Duodenal mucosa (tissue), 2 donors: ENCODE results near the gene SLC7A10.

Source experiments
- H3K27ac ChIP-seq: one replicate; pipeline ENCODE4 v1.7.0; 2013; ENCODE audit warnings: low read depth, low read length
- H3K27me3 ChIP-seq, 2 donors: one replicate each; pipeline ENCODE4 v1.7.0; 2013; ENCODE audit warnings: low read length in 2 of 2, control low read depth in 1 of 2; ENCODE audit not compliant: insufficient read depth in 2 of 2, control insufficient read depth in 1 of 2
- H3K36me3 ChIP-seq, 2 donors: one replicate each; pipeline ENCODE4 v1.7.0; 2013; ENCODE audit warnings: low read length in 2 of 2, control low read depth in 1 of 2; ENCODE audit not compliant: insufficient read depth in 2 of 2, control insufficient read depth in 1 of 2
- H3K4me1 ChIP-seq, 2 donors: one replicate each; pipeline ENCODE4 v1.7.0; 2013; ENCODE audit warnings: low read length in 2 of 2, control low read depth in 1 of 2; ENCODE audit not compliant: insufficient read depth in 2 of 2, control insufficient read depth in 1 of 2
- H3K4me3 ChIP-seq, 2 donors: one replicate each; pipeline ENCODE4 v1.7.0; 2013; ENCODE audit warnings: low read length in 2 of 2, low read depth in 1 of 2
- H3K9ac ChIP-seq, 2 donors: one replicate each; pipeline ENCODE4 v1.7.0; 2013; ENCODE audit warnings: low read length in 2 of 2, low read depth in 1 of 2
- H3K9me3 ChIP-seq, 2 donors: one replicate each; pipeline ENCODE4 v1.7.0; 2013; ENCODE audit warnings: low read length in 2 of 2, control low read depth in 1 of 2; ENCODE audit not compliant: control insufficient read depth in 1 of 2

The SLC7A10 gene

GRCh38 chr19:33238481-33239149 lies 13.0 kb upstream of the SLC7A10 start:
- Histone ChIP-seq H3K27ac (no peak overlapping the region), H3K4me3 (no peak overlapping the region), H3K27me3 (peaks cover 0 to 3% of the 10 kb centered on the region in 2 donors), H3K9me3 (no peaks in the 10 kb centered on the region), H3K9ac (no peak overlapping the region), H3K36me3 (no peaks in the 10 kb centered on the region), H3K4me1 (peaks cover 7 to 15% of the 10 kb centered on the region in 2 donors)

- Histone ChIP-seq H3K27me3 (peaks cover 0 to 8% of the 10 kb centered on the region in 2 donors), H3K36me3 (no peaks in the 10 kb centered on the region), H3K9me3 (no peaks in the 10 kb centered on the region), H3K4me3 (no peak overlapping the region), H3K9ac (no peak overlapping the region), H3K27ac (no peak overlapping the region), H3K4me1 (peaks cover 7 to 15% of the 10 kb centered on the region in 2 donors)
Measured at GRCh38 chr19:33236696-33237390, 11.2 kb upstream of the SLC7A10 start.

- peaks cover 4 to 13% of the 10 kb centered on the region in 2 donors for H3K4me1 ChIP-seq
- no peaks in the 10 kb centered on the region for H3K36me3 ChIP-seq
- H3K9me3 ChIP-seq = no peaks in the 10 kb centered on the region
- no peak overlapping the region for H3K27ac ChIP-seq
- H3K4me3 ChIP-seq = no peak overlapping the region
- H3K27me3 ChIP-seq = peaks cover 0 to 8% of the 10 kb centered on the region in 2 donors
- H3K9ac ChIP-seq = no peak overlapping the region
Measured at GRCh38 chr19:33235996-33236350, 10.3 kb upstream of the SLC7A10 start.

GRCh38 chr19:33235269-33235995 lies 9.8 kb upstream of the SLC7A10 start:
- Histone ChIP-seq H3K9ac (no peak overlapping the region), H3K36me3 (no peaks in the 10 kb centered on the region), H3K9me3 (no peaks in the 10 kb centered on the region), H3K4me3 (peak overlapping the region; percentile 41 to 63), H3K4me1 (peaks cover 0 to 8% of the 10 kb centered on the region in 2 donors), H3K27me3 (peaks cover 0 to 8% of the 10 kb centered on the region in 2 donors), H3K27ac (no peak overlapping the region)

- Histone ChIP-seq H3K36me3 (no peaks in the 10 kb centered on the region), H3K9me3 (no peaks in the 10 kb centered on the region), H3K27me3 (peaks cover 0 to 10% of the 10 kb centered on the region in 2 donors), H3K4me1 (peaks cover 0 to 8% of the 10 kb centered on the region in 2 donors), H3K9ac (no peak overlapping the region), H3K4me3 (no peak overlapping the region), H3K27ac (no peak overlapping the region)
Measured at GRCh38 chr19:33234736-33235135, 9.1 kb upstream of the SLC7A10 start.

DNA sequence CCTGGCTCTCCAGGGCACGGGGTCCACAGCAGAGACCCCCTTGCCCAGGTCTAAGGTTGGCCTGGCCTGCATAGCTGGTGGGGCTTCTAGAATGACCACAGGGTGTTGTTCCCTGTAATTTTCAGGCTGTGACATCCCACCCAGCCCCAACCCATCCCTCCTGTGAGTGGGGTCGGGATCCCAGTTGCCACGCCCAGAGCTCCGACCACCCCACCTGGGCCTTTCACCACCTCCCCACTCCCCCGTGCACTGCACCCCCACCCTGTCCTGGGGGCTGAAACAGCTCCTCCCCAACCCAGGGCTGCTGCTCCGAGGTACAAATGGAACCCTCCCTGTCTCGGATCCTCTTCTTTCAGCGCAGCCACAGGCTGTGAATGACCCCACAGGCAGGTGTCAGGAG lies 8.4 kb upstream of the SLC7A10 start:
- Histone ChIP-seq H3K4me1 (peaks cover 0 to 8% of the 10 kb centered on the region in 2 donors), H3K4me3 (no peak overlapping the region), H3K27ac (no peak overlapping the region), H3K36me3 (no peaks in the 10 kb centered on the region), H3K9me3 (no peaks in the 10 kb centered on the region), H3K27me3 (peaks cover 0 to 14% of the 10 kb centered on the region in 2 donors), H3K9ac (no peak overlapping the region)

DNA sequence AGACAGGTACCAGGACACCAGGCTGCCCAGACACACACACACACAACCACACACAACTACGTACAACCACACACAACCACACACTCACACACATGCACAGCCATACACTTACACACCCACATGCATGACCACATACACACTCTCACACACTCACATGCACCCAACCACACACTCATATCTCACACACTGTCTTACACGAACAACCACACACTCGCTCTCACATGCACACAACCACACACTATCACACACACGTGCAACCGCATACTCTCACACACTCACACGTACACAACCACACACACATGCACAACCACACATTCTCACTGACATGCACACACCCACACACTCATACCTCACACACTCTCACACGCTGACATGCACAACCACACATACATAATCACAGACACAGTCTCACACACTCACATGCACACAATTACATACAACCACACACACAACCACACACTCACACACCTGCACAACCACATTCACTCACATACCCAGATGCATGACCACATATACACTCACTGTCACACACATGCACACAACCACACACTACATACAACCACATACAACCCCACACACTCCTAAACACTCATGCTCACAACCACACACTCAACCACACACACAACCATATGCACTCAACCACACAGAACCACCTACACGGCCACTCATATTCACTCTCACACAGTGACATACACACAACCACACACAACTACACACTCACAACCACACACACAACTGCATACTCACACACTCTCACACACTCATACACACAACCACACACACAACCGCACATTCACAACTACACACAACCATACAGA lies 7.6 kb upstream of the SLC7A10 start:
- Histone ChIP-seq H3K36me3 (no peaks in the 10 kb centered on the region), H3K9ac (no peak overlapping the region), H3K4me1 (peaks cover 0 to 8% of the 10 kb centered on the region in 2 donors), H3K4me3 (no peak overlapping the region), H3K9me3 (peaks cover 0 to 7% of the 10 kb centered on the region in 2 donors), H3K27ac (no peak overlapping the region), H3K27me3 (peaks cover 6 to 14% of the 10 kb centered on the region in 2 donors)

DNA sequence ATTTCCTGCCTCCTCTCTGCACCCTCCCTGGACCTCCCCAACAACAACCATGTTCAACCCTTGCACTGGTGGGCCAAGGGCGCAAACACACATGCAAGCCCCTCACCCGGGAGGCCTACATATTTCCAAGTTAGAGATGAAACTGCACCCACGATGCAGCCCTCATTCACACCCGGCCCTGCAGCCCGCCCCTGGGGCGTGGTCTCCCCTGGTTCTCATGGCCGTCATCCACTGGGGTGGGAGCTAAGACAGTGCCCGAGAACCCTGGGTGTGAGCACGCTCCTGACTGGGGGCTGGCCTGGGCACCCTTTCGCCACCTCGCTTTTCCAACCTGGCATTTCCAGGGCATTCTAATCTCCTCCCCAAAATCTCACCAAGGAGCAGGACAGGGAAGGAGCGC lies 7.0 kb upstream of the SLC7A10 start:
- Histone ChIP-seq H3K4me1 (peaks cover 0 to 8% of the 10 kb centered on the region in 2 donors), H3K9me3 (peaks cover 3 to 13% of the 10 kb centered on the region in 2 donors), H3K4me3 (no peak overlapping the region), H3K27me3 (peaks cover 9 to 16% of the 10 kb centered on the region in 2 donors), H3K9ac (no peak overlapping the region), H3K36me3 (no peaks in the 10 kb centered on the region), H3K27ac (no peak overlapping the region)

- Histone ChIP-seq H3K9ac (no peak overlapping the region), H3K27me3 (peaks cover 16 to 24% of the 10 kb centered on the region in 2 donors), H3K4me3 (no peak overlapping the region), H3K4me1 (peaks cover 0 to 9% of the 10 kb centered on the region in 2 donors), H3K36me3 (no peaks in the 10 kb centered on the region), H3K27ac (no peak overlapping the region), H3K9me3 (peaks cover 10 to 17% of the 10 kb centered on the region in 2 donors)
Measured at GRCh38 chr19:33231511-33231910, 5.9 kb upstream of the SLC7A10 start.
